Measurements from ENCODE around the gene ARHGEF5. TPM values are rescaled to one million over a fixed set of nuclear protein-coding genes. Genes with fewer than 3 reads are reported as not detected.
A peak's percentile ranks its signal among the peaks of the same experiment; 100 is the strongest.

The ARHGEF5 gene
- total RNA-seq, 2 experiments from 2014 or later, result 8.2 to 10.0 TPM

GRCh38 chr7:144388950-144389349, 33.7 kb downstream of the ARHGEF5 start:
- Mint-ChIP-seq H3K27ac (no peak overlapping the region), H3K4me1 (ENCODE audit: low read depth) (peaks cover 4% of the 10 kb centered on the region), H3K27me3 (ENCODE audit: low read depth) (no peaks in the 10 kb centered on the region), H3K36me3 (ENCODE audit: low read depth) (no peaks in the 10 kb centered on the region), H3K9me3 (ENCODE audit: insufficient read depth) (no peaks in the 10 kb centered on the region), H3K4me3 (no peak overlapping the region)
- POLR2A ChIA-PET, result no interaction called here
- ATAC-seq (no peak), DNase-seq (no peak)
- CTCF ChIA-PET, result no interaction called here

- Mint-ChIP-seq H3K4me1 (ENCODE audit: low read depth) (peaks cover 4% of the 10 kb centered on the region), H3K36me3 (ENCODE audit: low read depth) (no peaks in the 10 kb centered on the region), H3K27me3 (ENCODE audit: low read depth) (peaks cover 6% of the 10 kb centered on the region), H3K4me3 (no peak overlapping the region), H3K27ac (no peak overlapping the region), H3K9me3 (ENCODE audit: insufficient read depth) (no peaks in the 10 kb centered on the region)
- ChIA-PET CTCF (interaction anchor here (1.9 to 2.2 kb wide), 2 partner anchors 8 to 11 kb away, joined by 11 to 19 read pairs; no protein-coding TSS in a partner anchor), POLR2A (no interaction called here)
- DNase-seq (no peak), ATAC-seq (no peak)
Observed at GRCh38 chr7:144390481-144390880, 35.3 kb downstream of the ARHGEF5 start.

- POLR2A ChIA-PET, result no interaction called here
- CTCF ChIA-PET, result interaction anchor here (1.5 to 2.2 kb wide), 3 partner anchors 8 to 46 kb away, joined by 7 to 19 read pairs (median 11); no protein-coding TSS in a partner anchor
Observed at GRCh38 chr7:144391014-144391413, 35.8 kb downstream of the ARHGEF5 start.

GRCh38 chr7:144391823-144392255, 36.6 kb downstream of the ARHGEF5 start:
- peak; percentile 74 for ATAC-seq
- POLR2A ChIA-PET, result no interaction called here
- peak; percentile 49 for DNase-seq

More at GRCh38 chr7:144391014-144391413, 35.8 kb downstream of the ARHGEF5 start:
- Mint-ChIP-seq H3K9me3 (ENCODE audit: insufficient read depth) (no peaks in the 10 kb centered on the region), H3K27ac (no peak overlapping the region), H3K4me3 (no peak overlapping the region), H3K27me3 (ENCODE audit: low read depth) (peaks cover 8% of the 10 kb centered on the region), H3K4me1 (ENCODE audit: low read depth) (peaks cover 4% of the 10 kb centered on the region), H3K36me3 (ENCODE audit: low read depth) (no peaks in the 10 kb centered on the region)
- no peak for ATAC-seq
- DNase-seq, result no peak

GRCh38 chr7:144397086-144397485, 41.9 kb downstream of the ARHGEF5 start:
- DNase-seq, result no peak
- no peaks in the 10 kb centered on the region for H3K4me1 Mint-ChIP-seq (ENCODE audit: low read depth)
- ATAC-seq, result no peak
- CTCF ChIA-PET, result interaction anchor here (1.8 kb wide), 1 partner anchor 40 kb away, joined by 4 read pairs; no protein-coding TSS in a partner anchor
- H3K36me3 Mint-ChIP-seq (ENCODE audit: low read depth), result no peaks in the 10 kb centered on the region
- peaks cover 8% of the 10 kb centered on the region for H3K27me3 Mint-ChIP-seq (ENCODE audit: low read depth)
- H3K4me3 Mint-ChIP-seq, result no peak overlapping the region
- POLR2A ChIA-PET, result no interaction called here
- no peaks in the 10 kb centered on the region for H3K9me3 Mint-ChIP-seq (ENCODE audit: insufficient read depth)
- H3K27ac Mint-ChIP-seq, result no peak overlapping the region

More at GRCh38 chr7:144391823-144392255, 36.6 kb downstream of the ARHGEF5 start:
- peaks cover 8% of the 10 kb centered on the region for H3K27me3 Mint-ChIP-seq (ENCODE audit: low read depth)
- no peaks in the 10 kb centered on the region for H3K9me3 Mint-ChIP-seq (ENCODE audit: insufficient read depth)
- H3K4me1 Mint-ChIP-seq (ENCODE audit: low read depth), result peaks cover 4% of the 10 kb centered on the region
- CTCF ChIA-PET, result interaction anchor here (1.1 to 2.2 kb wide), 6 partner anchors 9 to 264 kb away, joined by 4 to 19 read pairs (median 6); no protein-coding TSS in a partner anchor
- H3K27ac Mint-ChIP-seq, result no peak overlapping the region
- peak overlapping the region; percentile 34 for H3K4me3 Mint-ChIP-seq
- H3K36me3 Mint-ChIP-seq (ENCODE audit: low read depth), result no peaks in the 10 kb centered on the region

- ATAC-seq (no peak), DNase-seq (no peak)
- no peak overlapping the region for H3K27ac Mint-ChIP-seq
- no peaks in the 10 kb centered on the region for H3K9me3 Mint-ChIP-seq (ENCODE audit: insufficient read depth)
- H3K36me3 Mint-ChIP-seq (ENCODE audit: low read depth), result no peaks in the 10 kb centered on the region
- POLR2A ChIA-PET, result no interaction called here
- H3K4me3 Mint-ChIP-seq, result no peak overlapping the region
- H3K4me1 Mint-ChIP-seq (ENCODE audit: low read depth), result no peaks in the 10 kb centered on the region
- CTCF ChIA-PET, result no interaction called here
- H3K27me3 Mint-ChIP-seq (ENCODE audit: low read depth), result peaks cover 8% of the 10 kb centered on the region
Observed at GRCh38 chr7:144398291-144398690, 43.1 kb downstream of the ARHGEF5 start.

- ATAC-seq (no peak), DNase-seq (no peak)
- Mint-ChIP-seq H3K27ac (no peak overlapping the region), H3K4me3 (no peak overlapping the region), H3K36me3 (ENCODE audit: low read depth) (no peaks in the 10 kb centered on the region), H3K4me1 (ENCODE audit: low read depth) (no peaks in the 10 kb centered on the region), H3K9me3 (ENCODE audit: insufficient read depth) (no peaks in the 10 kb centered on the region), H3K27me3 (ENCODE audit: low read depth) (peaks cover 8% of the 10 kb centered on the region)
- POLR2A ChIA-PET, result no interaction called here
- CTCF ChIA-PET, result no interaction called here
Observed at GRCh38 chr7:144398911-144399310, 43.7 kb downstream of the ARHGEF5 start.

GRCh38 chr7:144399946-144400345, 44.7 kb downstream of the ARHGEF5 start:
- no peaks in the 10 kb centered on the region for H3K9me3 Mint-ChIP-seq (ENCODE audit: insufficient read depth)
- no peaks in the 10 kb centered on the region for H3K36me3 Mint-ChIP-seq (ENCODE audit: low read depth)
- POLR2A ChIA-PET, result no interaction called here
- H3K4me3 Mint-ChIP-seq, result no peak overlapping the region
- no peaks in the 10 kb centered on the region for H3K4me1 Mint-ChIP-seq (ENCODE audit: low read depth)
- no peak overlapping the region for H3K27ac Mint-ChIP-seq
- CTCF ChIA-PET, result no interaction called here
- DNase-seq (no peak), ATAC-seq (no peak)
- H3K27me3 Mint-ChIP-seq (ENCODE audit: low read depth), result peaks cover 4% of the 10 kb centered on the region

- ATAC-seq, result no peak
- no peaks in the 10 kb centered on the region for H3K36me3 Mint-ChIP-seq (ENCODE audit: low read depth)
- ChIA-PET CTCF (no interaction called here), POLR2A (no interaction called here)
- no peaks in the 10 kb centered on the region for H3K9me3 Mint-ChIP-seq (ENCODE audit: insufficient read depth)
- H3K4me1 Mint-ChIP-seq (ENCODE audit: low read depth), result no peaks in the 10 kb centered on the region
- H3K27me3 Mint-ChIP-seq (ENCODE audit: low read depth), result peaks cover under 1% of the 10 kb centered on the region
- H3K27ac Mint-ChIP-seq, result no peak overlapping the region
- DNase-seq, result no peak
- no peak overlapping the region for H3K4me3 Mint-ChIP-seq
Observed at GRCh38 chr7:144401490-144401889, 46.3 kb downstream of the ARHGEF5 start.

- CTCF ChIA-PET, result no interaction called here
- peaks cover 6% of the 10 kb centered on the region for H3K27me3 Mint-ChIP-seq (ENCODE audit: low read depth)
- POLR2A ChIA-PET, result no interaction called here
- H3K4me1 Mint-ChIP-seq (ENCODE audit: low read depth), result no peaks in the 10 kb centered on the region
- H3K9me3 Mint-ChIP-seq (ENCODE audit: insufficient read depth), result no peaks in the 10 kb centered on the region
- no peaks in the 10 kb centered on the region for H3K36me3 Mint-ChIP-seq (ENCODE audit: low read depth)
- no peak overlapping the region for H3K4me3 Mint-ChIP-seq
- ATAC-seq (no peak), DNase-seq (no peak)
- H3K27ac Mint-ChIP-seq, result no peak overlapping the region
Observed at GRCh38 chr7:144403102-144403501, 47.9 kb downstream of the ARHGEF5 start.

- Mint-ChIP-seq H3K36me3 (ENCODE audit: low read depth) (no peaks in the 10 kb centered on the region), H3K27me3 (ENCODE audit: low read depth) (peaks cover 6% of the 10 kb centered on the region), H3K4me3 (no peak within 1 kb of the TSS), H3K27ac (no peak within 1 kb of the TSS), H3K9me3 (ENCODE audit: insufficient read depth) (no peaks in the 10 kb centered on the region), H3K4me1 (ENCODE audit: low read depth) (no peaks in the 10 kb centered on the region)
- CTCF ChIA-PET, result no interaction called here
- ATAC-seq, result no peak
- DNase-seq, result no peak
- POLR2A ChIA-PET, result no interaction called here
Observed at GRCh38 chr7:144403649-144404061, 48.5 kb downstream of the ARHGEF5 start, which contains the start of gene NOBOX. Gene NOBOX, minus strand, starts transcription at chr7:144403693.

GRCh38 chr7:144404946-144405345, 49.7 kb downstream of the ARHGEF5 start:
- Mint-ChIP-seq H3K9me3 (ENCODE audit: insufficient read depth) (no peaks in the 10 kb centered on the region), H3K36me3 (ENCODE audit: low read depth) (no peaks in the 10 kb centered on the region)
- CTCF ChIA-PET, result no interaction called here

More at GRCh38 chr7:144404946-144405345, 49.7 kb downstream of the ARHGEF5 start:
- Mint-ChIP-seq H3K4me3 (no peak overlapping the region), H3K4me1 (ENCODE audit: low read depth) (no peaks in the 10 kb centered on the region), H3K27ac (no peak overlapping the region), H3K27me3 (ENCODE audit: low read depth) (peaks cover 10% of the 10 kb centered on the region)
- POLR2A ChIA-PET, result no interaction called here
- ATAC-seq (no peak), DNase-seq (no peak)

Measured in activated CD8-positive, alpha-beta T cell treated with anti-CD3 and anti-CD28 coated beads, Interleukin-2, amount 10 ng/mL, durations not matched to agents 7 days and 5 days (primary cell).